Measurements from ENCODE around the gene SLC25A39.
A peak's percentile ranks its signal among the peaks of the same experiment; 100 is the strongest.
"Not testable (repeated sequence)": the region's sequence is repeated elsewhere in the genome, so short reads cannot be mapped to it uniquely, and the experiment has no call there.

Gene SLC25A39

GRCh38 chr17:44324571-44325275 lies at the start of gene SLC25A39:
Gene SLC25A39 (minus strand): TSS chr17:44324823. CDS start chr17:44323562, 1,261 bp downstream.
- peak within 1 kb of the TSS; percentile 86 for H3K4me3 ChIP-seq (ENCODE audit: control insufficient read depth, low read depth, low read length)
- no peak for TF ChIP-seq CTCF (IDR thresholded peaks at IDR 0.05; ENCODE audit: control insufficient read depth, insufficient read depth, low read depth, low read length, missing control alignments)
- peak; percentile 76 for DNase-seq (ENCODE audit: low read depth)

- TF ChIP-seq CTCF (IDR thresholded peaks at IDR 0.05; ENCODE audit: control insufficient read depth, insufficient read depth, low read depth, low read length, missing control alignments): no peak
- no peak overlapping the region for H3K4me3 ChIP-seq (ENCODE audit: control insufficient read depth, low read depth, low read length)
- DNase-seq (ENCODE audit: low read depth): no peak
Measured at GRCh38 chr17:44372036-44372435, 47.4 kb upstream of the SLC25A39 start.

- H3K4me3 ChIP-seq (ENCODE audit: control insufficient read depth, low read depth, low read length); DNase-seq (ENCODE audit: low read depth): not testable (repeated sequence)
Measured at GRCh38 chr17:44369414-44370023, 44.9 kb upstream of the SLC25A39 start.

- H3K4me3 ChIP-seq (ENCODE audit: control insufficient read depth, low read depth, low read length); DNase-seq (ENCODE audit: low read depth): not testable (repeated sequence)
Measured at GRCh38 chr17:44368391-44369243, 44.0 kb upstream of the SLC25A39 start.

- TF ChIP-seq CTCF (IDR thresholded peaks at IDR 0.05; ENCODE audit: control insufficient read depth, insufficient read depth, low read depth, low read length, missing control alignments): no peak
- DNase-seq (ENCODE audit: low read depth): no peak
- no peak overlapping the region for H3K4me3 ChIP-seq (ENCODE audit: control insufficient read depth, low read depth, low read length)
Measured at GRCh38 chr17:44367231-44367979, 42.8 kb upstream of the SLC25A39 start.

GRCh38 chr17:44365051-44365450 lies 40.4 kb upstream of the SLC25A39 start:
- H3K4me3 ChIP-seq (ENCODE audit: control insufficient read depth, low read depth, low read length): not testable (repeated sequence)

GRCh38 chr17:44363613-44364159 lies 39.1 kb upstream of the SLC25A39 start, which contains the start of gene FAM171A2:
Gene FAM171A2 (minus strand): TSS chr17:44363853. CDS start chr17:44363714, 139 bp downstream.
- DNase-seq (ENCODE audit: low read depth): no peak
- H3K4me3 ChIP-seq (ENCODE audit: control insufficient read depth, low read depth, low read length): peak within 1 kb of the TSS; percentile 87
- TF ChIP-seq CTCF (IDR thresholded peaks at IDR 0.05; ENCODE audit: control insufficient read depth, insufficient read depth, low read depth, low read length, missing control alignments): peak; percentile 45

More at GRCh38 chr17:44365051-44365450, 40.4 kb upstream of the SLC25A39 start:
- not testable (repeated sequence) for DNase-seq (ENCODE audit: low read depth)

Measured in AG09309 (cell line).